NCI-H2107 treated with DMSO at 0.1 percent for 48 hours (cell line): ENCODE data around the gene MLLT10.
A peak's percentile ranks its signal among the peaks of the same experiment; 100 is the strongest.
"Not testable (repeated sequence)": the region's sequence is repeated elsewhere in the genome, so short reads cannot be mapped to it uniquely, and the experiment has no call there.

Experiments used
- DNase-seq: peaks from one replicate; lab custom pipeline; 2025; ENCODE audit not compliant: unreplicated experiment; lab: John Stamatoyannopoulos, UW

The MLLT10 gene

DNA sequence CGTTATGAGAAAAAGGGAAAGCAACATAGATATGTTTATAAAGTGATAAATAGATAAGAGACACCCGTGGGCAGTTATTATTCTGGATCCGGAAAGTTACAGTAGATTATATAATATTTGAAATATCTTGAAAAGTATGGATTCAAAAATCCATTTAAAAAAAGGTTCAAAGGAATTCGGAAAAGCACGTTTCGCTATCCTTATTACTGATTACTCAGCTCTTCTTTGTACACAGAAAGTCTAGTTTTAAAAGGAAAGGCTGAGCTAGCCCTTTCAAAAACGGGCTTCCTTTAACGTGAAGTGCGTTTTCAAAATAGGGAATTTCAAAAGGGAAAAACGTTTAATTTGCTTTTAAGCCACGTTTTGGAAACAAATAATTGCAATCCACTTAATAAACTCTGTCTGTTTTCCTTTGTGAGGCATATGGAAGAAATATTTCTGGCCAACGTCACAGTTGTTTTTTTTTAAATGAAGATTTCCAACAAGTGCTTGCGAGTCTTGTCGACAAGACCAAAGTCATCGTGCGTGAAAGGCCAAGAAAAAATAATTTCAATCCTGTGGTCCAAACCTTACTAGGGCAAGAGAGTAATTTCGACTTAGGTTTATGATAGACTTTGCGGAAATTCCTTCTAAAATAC is 6.3 kb upstream of the MLLT10 start:
- peak; percentile 34 for DNase-seq

GRCh38 chr10:21528236-21529031 is 5.6 kb upstream of the MLLT10 start:
- no peak for DNase-seq

GRCh38 chr10:21529032-21529910 is 4.8 kb upstream of the MLLT10 start:
- peak; percentile 68 for DNase-seq

DNA sequence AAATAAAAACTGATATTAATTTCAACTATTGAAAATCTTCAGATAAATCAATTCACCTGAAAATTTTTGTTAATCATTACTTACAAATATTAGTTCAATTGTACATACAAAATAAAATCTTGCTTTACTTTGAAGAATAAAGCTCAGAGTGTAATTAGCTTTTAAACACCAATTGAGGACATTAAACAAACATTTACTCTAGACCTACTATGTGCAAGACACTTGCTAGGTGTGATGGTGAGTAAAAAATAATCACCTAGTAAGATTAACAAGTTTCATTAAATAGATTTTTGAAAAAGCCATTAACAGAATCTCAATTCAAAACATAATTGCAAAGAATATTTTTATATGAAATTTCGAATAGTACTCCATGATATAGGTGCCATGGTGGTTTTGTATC is 3.9 kb upstream of the MLLT10 start:
- no peak for DNase-seq

GRCh38 chr10:21530641-21531040 is 3.4 kb upstream of the MLLT10 start:
- DNase-seq, result peak; percentile 63

DNA sequence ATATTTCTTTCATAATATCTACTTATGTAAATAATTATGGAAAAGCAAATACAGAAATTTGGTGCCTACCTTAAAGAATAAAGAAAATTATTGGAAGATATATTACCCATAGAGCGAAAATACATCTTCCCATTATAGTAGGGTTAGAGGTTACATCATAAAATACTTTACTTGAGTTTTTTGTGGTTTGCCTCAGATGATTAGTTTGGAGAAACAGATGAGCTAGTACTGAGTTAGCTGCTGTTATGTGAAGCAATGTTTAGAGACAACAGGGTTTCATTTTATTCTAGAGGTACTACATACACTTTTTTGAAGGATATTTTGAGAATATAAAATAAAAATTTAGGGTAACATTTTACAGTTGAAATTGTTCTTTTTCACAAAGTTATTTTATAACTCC is 2.9 kb upstream of the MLLT10 start:
- peak; percentile 63 for DNase-seq

DNA sequence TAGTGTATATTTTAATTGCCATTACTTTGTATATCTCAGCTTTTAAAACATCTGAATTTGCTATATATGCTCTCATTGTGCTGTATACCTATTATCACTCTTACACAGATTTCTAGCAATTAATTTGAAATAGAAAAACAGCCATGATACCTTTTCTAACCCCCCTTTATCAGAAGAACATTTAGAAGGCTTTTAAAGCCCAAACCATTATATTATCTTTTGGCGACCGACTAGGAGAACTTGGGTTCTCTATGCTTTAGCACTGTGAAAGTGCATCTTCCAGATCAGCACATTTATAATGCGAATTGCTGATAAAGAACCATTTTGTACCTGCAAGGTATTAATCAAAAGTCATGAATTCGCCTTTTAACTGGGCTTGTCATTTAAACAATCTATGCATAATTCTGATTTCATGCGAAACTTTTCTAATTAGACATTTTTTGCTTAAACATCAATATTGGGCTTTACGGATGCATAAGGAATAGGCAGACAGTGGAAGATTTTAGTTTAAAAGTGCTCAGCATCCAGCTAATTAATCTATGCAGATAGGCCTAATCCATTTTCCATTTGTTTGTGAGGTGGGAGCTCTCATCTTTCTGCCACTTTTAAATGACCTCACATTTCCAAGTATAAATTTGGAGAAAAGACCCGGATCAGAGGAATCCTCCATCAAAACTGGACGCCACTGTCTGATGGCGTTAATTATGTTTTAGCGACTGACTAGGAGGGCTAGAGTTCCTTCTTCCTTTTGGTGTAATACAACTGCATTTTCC is 1.2 kb upstream of the MLLT10 start:
- no peak for DNase-seq

DNA sequence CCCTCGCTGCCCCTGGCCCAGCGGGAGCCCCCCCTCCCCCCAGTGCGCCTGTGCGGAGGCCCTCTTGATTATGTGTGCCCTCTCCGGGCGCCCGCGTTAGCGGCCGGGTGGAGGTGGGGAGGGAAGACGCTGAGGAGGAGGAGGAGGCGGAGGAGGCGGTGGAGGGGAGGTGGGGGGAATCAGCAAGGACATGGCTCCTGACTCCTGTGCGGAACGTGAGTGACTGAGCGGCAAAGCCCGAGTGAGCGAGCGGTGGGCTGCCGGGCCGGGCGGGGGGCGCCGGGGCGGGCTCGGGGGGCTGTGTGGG is 201 bp downstream of the MLLT10 start:
- no peak for DNase-seq

DNA sequence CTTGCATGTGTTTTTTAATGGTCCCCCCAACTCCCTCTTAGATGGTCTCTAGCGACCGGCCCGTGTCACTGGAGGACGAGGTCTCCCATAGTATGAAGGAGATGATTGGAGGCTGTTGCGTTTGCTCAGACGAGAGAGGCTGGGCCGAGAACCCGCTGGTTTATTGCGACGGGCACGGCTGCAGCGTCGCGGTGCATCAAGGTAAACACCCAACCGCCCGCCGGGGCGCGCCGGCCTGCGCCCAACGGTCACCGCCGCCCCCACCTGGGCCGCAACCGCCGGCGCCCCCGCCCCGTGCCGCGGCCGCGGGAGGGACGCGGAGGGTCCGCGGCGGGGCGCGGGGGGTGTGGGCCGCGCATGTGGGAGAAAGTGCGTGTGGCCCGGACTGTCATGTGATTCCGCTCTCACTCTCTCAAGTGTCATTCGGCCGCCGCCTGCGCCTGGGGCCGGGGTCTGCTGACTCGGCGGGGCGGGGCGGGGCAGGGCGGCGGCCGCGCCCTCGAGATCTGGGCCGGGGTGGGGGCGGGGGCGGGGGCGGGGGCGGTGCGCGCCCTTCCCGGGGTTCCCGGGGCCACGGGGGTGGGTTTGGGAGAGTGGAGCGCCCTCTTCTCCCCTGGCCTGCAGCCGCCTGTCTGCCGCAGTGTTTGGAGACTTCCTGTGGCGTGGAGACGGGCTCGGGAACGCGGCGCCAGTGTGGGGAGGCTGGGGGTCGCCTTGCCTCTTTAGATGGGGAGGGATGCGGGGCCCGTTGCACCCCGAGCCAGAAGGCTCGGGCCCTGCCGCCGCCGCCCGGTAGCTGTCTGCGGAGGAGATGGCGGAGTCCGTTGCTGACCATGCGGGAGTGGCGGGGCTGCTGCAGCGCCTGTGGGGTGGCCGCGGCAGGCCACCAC is 817 bp downstream of the MLLT10 start:
- DNase-seq, result no peak

GRCh38 chr10:21535494-21535965 is 1.5 kb downstream of the MLLT10 start:
- DNase-seq, result no peak

DNA sequence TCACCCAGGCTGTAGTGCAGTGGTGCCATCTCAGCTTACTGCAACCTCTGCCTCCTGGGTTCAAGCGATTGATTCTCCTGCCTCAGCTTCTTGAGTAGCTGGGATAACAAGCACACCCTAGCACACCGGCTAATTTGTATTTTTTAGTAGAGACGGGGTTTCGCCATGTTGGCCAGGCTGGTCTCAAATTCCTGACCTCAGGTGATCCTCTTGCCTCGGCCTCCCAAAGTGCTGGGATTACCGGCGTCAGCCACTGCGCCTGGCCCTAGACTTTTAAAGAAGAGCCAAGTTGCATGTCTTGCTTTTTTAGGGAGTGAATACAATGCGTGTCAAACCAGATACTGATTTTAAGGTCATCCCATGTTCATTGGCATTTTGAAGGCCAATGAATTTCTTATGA is 1.9 kb downstream of the MLLT10 start:
- not testable (repeated sequence) for DNase-seq

GRCh38 chr10:21536874-21537273 is 2.8 kb downstream of the MLLT10 start:
- DNase-seq, result no peak

DNA sequence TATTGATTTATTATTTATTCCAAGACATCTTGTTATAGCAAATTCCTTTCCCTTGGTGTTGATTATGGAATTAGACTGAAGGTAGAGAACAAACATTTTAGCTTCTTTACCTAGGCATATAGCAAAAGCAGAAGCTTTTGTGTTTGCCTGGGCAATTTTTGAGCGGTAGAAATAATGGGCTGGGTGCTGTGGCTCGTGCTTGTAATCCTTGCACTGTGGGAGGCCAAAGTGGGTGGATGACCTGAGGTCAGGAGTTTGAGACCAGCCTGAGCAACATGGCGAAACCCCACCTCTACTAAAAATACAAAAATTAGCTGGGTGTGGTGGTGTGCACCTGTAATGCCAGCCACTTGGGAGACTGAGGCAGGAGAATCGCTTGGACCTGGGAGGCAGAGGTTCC is 6.7 kb downstream of the MLLT10 start:
- not testable (repeated sequence) for DNase-seq

GRCh38 chr10:21547246-21547645 is 13.2 kb downstream of the MLLT10 start:
- no peak for DNase-seq

GRCh38 chr10:21552638-21553037 is 18.6 kb downstream of the MLLT10 start:
- no peak for DNase-seq

GRCh38 chr10:21556527-21556926 is 22.5 kb downstream of the MLLT10 start:
- no peak for DNase-seq

- DNase-seq, result not testable (repeated sequence)
Measured at GRCh38 chr10:21558984-21559383, 25.0 kb downstream of the MLLT10 start.

- no peak for DNase-seq
Measured at GRCh38 chr10:21570761-21571521, 36.9 kb downstream of the MLLT10 start.

- DNase-seq, result no peak
Measured at GRCh38 chr10:21572578-21572977, 38.5 kb downstream of the MLLT10 start.
